ENCODE measurements around the gene NHLRC4.

Gene NHLRC4

GRCh38 chr16:553601-554296 lies 13.1 kb upstream of the NHLRC4 start:
- DNase-seq (ENCODE audit: low read depth): no peak

- DNase-seq (ENCODE audit: low read depth): no peak
These were observed 12.5 kb upstream of the NHLRC4 start for GRCh38 chr16:554297-554621.

- no peak for DNase-seq (ENCODE audit: low read depth)
These were observed 12.0 kb upstream of the NHLRC4 start for GRCh38 chr16:554640-555365.

- DNase-seq (ENCODE audit: low read depth): no peak
These were observed 11.0 kb upstream of the NHLRC4 start for GRCh38 chr16:555528-556473.

GRCh38 chr16:556474-557173 lies 10.2 kb upstream of the NHLRC4 start:
- no peak for DNase-seq (ENCODE audit: low read depth)

- DNase-seq (ENCODE audit: low read depth): no peak
These were observed 9.1 kb upstream of the NHLRC4 start for GRCh38 chr16:557463-558297.

GRCh38 chr16:558298-559020 lies 8.3 kb upstream of the NHLRC4 start:
- DNase-seq (ENCODE audit: low read depth): no peak

GRCh38 chr16:559021-559380 lies 7.8 kb upstream of the NHLRC4 start:
- DNase-seq (ENCODE audit: low read depth): no peak

- DNase-seq (ENCODE audit: low read depth): no peak
These were observed 7.2 kb upstream of the NHLRC4 start for GRCh38 chr16:559411-560203.

- DNase-seq (ENCODE audit: low read depth): no peak
These were observed 6.6 kb upstream of the NHLRC4 start, which contains the start of gene PRR35 for GRCh38 chr16:560204-560700. Gene PRR35, plus strand, starts transcription at chr16:560394. Its CDS starts 2,901 bp downstream, at chr16:563295.

GRCh38 chr16:560701-561412 lies 5.9 kb upstream of the NHLRC4 start:
- no peak for DNase-seq (ENCODE audit: low read depth)

GRCh38 chr16:561413-561794 lies 5.4 kb upstream of the NHLRC4 start:
- DNase-seq (ENCODE audit: low read depth): no peak

- no peak for DNase-seq (ENCODE audit: low read depth)
These were observed 4.6 kb upstream of the NHLRC4 start for GRCh38 chr16:561957-562938.

GRCh38 chr16:563072-563644 lies 3.6 kb upstream of the NHLRC4 start:
- no peak for DNase-seq (ENCODE audit: low read depth)

GRCh38 chr16:564690-565418 lies 2.0 kb upstream of the NHLRC4 start:
- no peak for DNase-seq (ENCODE audit: low read depth)
